Panc1 (cell line): ENCODE data around the gene TRAFD1. TPM values are rescaled to one million over a fixed set of nuclear protein-coding genes. Genes with fewer than 3 reads are reported as not detected.
A peak's percentile ranks its signal among the peaks of the same experiment; 100 is the strongest.

ENCODE experiments used
- ATAC-seq: fragments of 200-7000 bp; cut with Tn5 transposase; 2 replicates; pipeline ENCODE4 v1.9.1; 2020; ENCODE audit warnings: mild to moderate bottlenecking, moderate library complexity
- BruUV-seq: library from RNA; stranded (reverse); fragments of 400-500 nt; replicated peaks from 2 replicates; lab custom pipeline; 2021; lab: Mats Ljungman, UMichigan
- CTCF ChIA-PET: fragments of 300-600 bp; sonication (Branson Sonifier 250); formaldehyde crosslinking; loops from one replicate; lab custom pipeline; 2022; ENCODE audit warnings: antibody characterized with exemption; lab: Charles Lee
- POLR2A ChIA-PET: fragments of 300-600 bp; sonication (Branson Sonifier 250); formaldehyde crosslinking; loops from one replicate; lab custom pipeline; 2022; ENCODE audit warnings: antibody characterized with exemption; lab: Charles Lee
- DNase-seq: peaks from one replicate; pipeline ENCODE4 v3.0.0-alpha.2; 2010; ENCODE audit warnings: low read depth, low spot score
- H3K27ac ChIP-seq: 2 replicates; pipeline ENCODE4 v1.5.1; 2011; ENCODE audit warnings: mild to moderate bottlenecking, low read length, inconsistent platforms
- H3K27me3 ChIP-seq: fragments of 200-500 bp; sonication (Bioruptor generic); 2 replicates; pipeline ENCODE4 v1.6.0; 2014; ENCODE audit warnings: low read length, inconsistent platforms; ENCODE audit not compliant: control insufficient read depth, insufficient read depth
- H3K36me3 ChIP-seq: fragments of 200-500 bp; sonication (Bioruptor generic); 2 replicates; pipeline ENCODE4 v1.5.1; 2014; ENCODE audit warnings: inconsistent platforms, mild to moderate bottlenecking, low read length, moderate library complexity; ENCODE audit not compliant: control insufficient read depth, insufficient read depth
- H3K4me1 ChIP-seq: 2 replicates; pipeline ENCODE4 v1.5.1; 2011; ENCODE audit warnings: inconsistent platforms, mild to moderate bottlenecking, low read length, moderate library complexity; ENCODE audit not compliant: control insufficient read depth, insufficient read depth
- H3K4me3 ChIP-seq, 2 experiments: 2 replicates each; pipeline ENCODE4 v1.5.1; 2011 to 2012; ENCODE audit warnings: low read depth in 2 of 2, low read length in 2 of 2, mild to moderate bottlenecking in 2 of 2, inconsistent platforms in 1 of 2, moderate library complexity in 1 of 2
- H3K9me3 ChIP-seq: fragments of 200-500 bp; sonication (Bioruptor generic); 2 replicates; pipeline ENCODE4 v1.5.1; 2014; ENCODE audit warnings: low read depth, mild to moderate bottlenecking, inconsistent platforms, low read length, moderate library complexity; ENCODE audit not compliant: control insufficient read depth, insufficient read depth
- POLR2AphosphoS5 ChIP-seq: IDR thresholded peaks from 2 replicates; pipeline ENCODE4 v1.6.1; 2012; ENCODE audit warnings: mild to moderate bottlenecking, low read depth, low read length, moderate library complexity
- SIN3A ChIP-seq: IDR thresholded peaks from 2 replicates; pipeline ENCODE4 v1.6.1; 2012; ENCODE audit warnings: low read depth, mild to moderate bottlenecking, low read length, moderate library complexity, borderline replicate concordance; ENCODE audit not compliant: insufficient read depth
- TCF7L2 ChIP-seq: IDR thresholded peaks from 2 replicates; pipeline ENCODE4 v1.6.1; 2011; ENCODE audit warnings: mild to moderate bottlenecking, low read depth, low read length, inconsistent platforms
- in situ Hi-C: cut with HindIII; loops from 2 replicates; pipeline ENCODE4 v1.10.0; 2016; ENCODE audit warnings: low sequenced_read_pairs, low pct_unique_long_range_greater_than_20kb
- intact Hi-C: fragments of 100-400 bp; cut with micrococcal nuclease; formaldehyde crosslinking; loops from one replicate; pipeline ENCODE4 v1.10.0; 2022; ENCODE audit not compliant: unreplicated experiment
- total RNA-seq: library from RNA; stranded (reverse); gene quantifications from one replicate; pipeline ENCODE4 v1.2.1, GENCODE V29; 2021; ENCODE audit not compliant: unreplicated experiment
- TF ChIP-seq, protein P1 (sequence below): fragments of 450-650 bp; IDR thresholded peaks from 2 replicates; pipeline ENCODE4 v1.5.1; 2017; ENCODE audit warnings: mild to moderate bottlenecking
- TF ChIP-seq, protein P2 (sequence below), 2 experiments: IDR thresholded peaks; 2 replicates each; pipeline ENCODE4 v1.6.1; 2011 to 2012; ENCODE audit warnings: low read depth in 2 of 2, control low read depth in 1 of 2, low read length in 1 of 2, mild to moderate bottlenecking in 1 of 2, moderate library complexity in 1 of 2; ENCODE audit not compliant: insufficient read depth in 1 of 2

TRAFD1 gene
- total RNA-seq, 1 experiment from 2014 or later = 32.9 TPM

DNA sequence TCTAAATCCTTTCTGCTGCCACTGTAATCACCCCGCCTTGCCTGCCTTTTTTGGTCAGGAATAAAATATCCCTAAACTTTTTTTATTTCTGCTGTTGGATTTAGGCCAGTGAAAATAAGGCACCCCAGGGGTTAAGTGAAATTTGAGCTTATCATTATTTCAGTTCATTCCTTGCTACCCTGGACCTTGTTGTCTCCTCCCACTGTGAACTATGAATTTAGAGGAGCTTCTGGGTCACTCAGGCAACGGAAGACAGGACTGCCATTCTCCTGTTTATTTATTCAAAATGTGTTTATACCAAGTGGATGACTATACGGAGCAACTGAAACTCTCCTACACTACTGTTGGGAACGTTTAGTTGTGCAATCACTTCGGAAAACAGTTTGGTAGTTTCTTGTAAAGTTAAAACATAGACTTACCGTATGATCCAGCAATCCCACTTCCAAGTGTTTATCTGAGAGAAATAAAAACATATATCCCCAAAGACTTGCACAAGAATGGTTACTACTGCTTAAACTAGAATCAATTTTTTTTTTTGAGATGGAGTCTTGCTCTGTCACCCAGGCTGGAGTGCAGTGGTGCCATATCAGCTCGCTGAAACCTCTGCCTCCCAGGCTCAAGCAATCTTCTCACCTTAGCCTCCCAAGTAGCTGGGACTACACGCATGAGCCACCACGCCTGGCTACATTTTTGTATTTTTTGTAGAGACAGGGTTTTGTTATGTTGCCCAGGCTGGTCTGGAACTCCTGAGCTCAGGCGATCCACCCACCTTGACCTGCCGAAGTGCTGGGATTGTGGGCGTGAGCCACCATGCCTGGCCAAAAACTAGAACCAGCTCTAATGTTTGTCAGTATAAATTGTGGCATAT lies 2.3 kb upstream of the TRAFD1 start:
- no peaks in the 10 kb centered on the region for H3K9me3 ChIP-seq
- in situ Hi-C loops (no loop called here), intact Hi-C loops (no loop called here)
- no TSS peak for BruUV-seq
- no peaks in the 10 kb centered on the region for H3K27me3 ChIP-seq
- CTCF ChIA-PET = no interaction called here
- H3K4me1 ChIP-seq = peaks cover 24% of the 10 kb centered on the region
- no peak overlapping the region for H3K4me3 ChIP-seq
- ATAC-seq (no peak), DNase-seq (no peak)
- peak overlapping the region; percentile 3; the same call in 1 of the 2 replicates for H3K27ac ChIP-seq
- TF ChIP-seq POLR2AphosphoS5 = no peak
- TF ChIP-seq TCF7L2 = no peak
- no peak for TF ChIP-seq SIN3A
- TF ChIP-seq, protein P1, sequence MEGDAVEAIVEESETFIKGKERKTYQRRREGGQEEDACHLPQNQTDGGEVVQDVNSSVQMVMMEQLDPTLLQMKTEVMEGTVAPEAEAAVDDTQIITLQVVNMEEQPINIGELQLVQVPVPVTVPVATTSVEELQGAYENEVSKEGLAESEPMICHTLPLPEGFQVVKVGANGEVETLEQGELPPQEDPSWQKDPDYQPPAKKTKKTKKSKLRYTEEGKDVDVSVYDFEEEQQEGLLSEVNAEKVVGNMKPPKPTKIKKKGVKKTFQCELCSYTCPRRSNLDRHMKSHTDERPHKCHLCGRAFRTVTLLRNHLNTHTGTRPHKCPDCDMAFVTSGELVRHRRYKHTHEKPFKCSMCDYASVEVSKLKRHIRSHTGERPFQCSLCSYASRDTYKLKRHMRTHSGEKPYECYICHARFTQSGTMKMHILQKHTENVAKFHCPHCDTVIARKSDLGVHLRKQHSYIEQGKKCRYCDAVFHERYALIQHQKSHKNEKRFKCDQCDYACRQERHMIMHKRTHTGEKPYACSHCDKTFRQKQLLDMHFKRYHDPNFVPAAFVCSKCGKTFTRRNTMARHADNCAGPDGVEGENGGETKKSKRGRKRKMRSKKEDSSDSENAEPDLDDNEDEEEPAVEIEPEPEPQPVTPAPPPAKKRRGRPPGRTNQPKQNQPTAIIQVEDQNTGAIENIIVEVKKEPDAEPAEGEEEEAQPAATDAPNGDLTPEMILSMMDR = no peak
- TF ChIP-seq, protein P2, sequence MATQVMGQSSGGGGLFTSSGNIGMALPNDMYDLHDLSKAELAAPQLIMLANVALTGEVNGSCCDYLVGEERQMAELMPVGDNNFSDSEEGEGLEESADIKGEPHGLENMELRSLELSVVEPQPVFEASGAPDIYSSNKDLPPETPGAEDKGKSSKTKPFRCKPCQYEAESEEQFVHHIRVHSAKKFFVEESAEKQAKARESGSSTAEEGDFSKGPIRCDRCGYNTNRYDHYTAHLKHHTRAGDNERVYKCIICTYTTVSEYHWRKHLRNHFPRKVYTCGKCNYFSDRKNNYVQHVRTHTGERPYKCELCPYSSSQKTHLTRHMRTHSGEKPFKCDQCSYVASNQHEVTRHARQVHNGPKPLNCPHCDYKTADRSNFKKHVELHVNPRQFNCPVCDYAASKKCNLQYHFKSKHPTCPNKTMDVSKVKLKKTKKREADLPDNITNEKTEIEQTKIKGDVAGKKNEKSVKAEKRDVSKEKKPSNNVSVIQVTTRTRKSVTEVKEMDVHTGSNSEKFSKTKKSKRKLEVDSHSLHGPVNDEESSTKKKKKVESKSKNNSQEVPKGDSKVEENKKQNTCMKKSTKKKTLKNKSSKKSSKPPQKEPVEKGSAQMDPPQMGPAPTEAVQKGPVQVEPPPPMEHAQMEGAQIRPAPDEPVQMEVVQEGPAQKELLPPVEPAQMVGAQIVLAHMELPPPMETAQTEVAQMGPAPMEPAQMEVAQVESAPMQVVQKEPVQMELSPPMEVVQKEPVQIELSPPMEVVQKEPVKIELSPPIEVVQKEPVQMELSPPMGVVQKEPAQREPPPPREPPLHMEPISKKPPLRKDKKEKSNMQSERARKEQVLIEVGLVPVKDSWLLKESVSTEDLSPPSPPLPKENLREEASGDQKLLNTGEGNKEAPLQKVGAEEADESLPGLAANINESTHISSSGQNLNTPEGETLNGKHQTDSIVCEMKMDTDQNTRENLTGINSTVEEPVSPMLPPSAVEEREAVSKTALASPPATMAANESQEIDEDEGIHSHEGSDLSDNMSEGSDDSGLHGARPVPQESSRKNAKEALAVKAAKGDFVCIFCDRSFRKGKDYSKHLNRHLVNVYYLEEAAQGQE (IDR thresholded peaks at IDR 0.05; ENCODE audit: insufficient read depth in 1 of 2, low read depth in 2 of 2, low read length in 1 of 2) = no peak
- POLR2A ChIA-PET = interaction anchor here (0.8 kb wide), 1 partner anchor 11 kb away, joined by 4 read pairs; no protein-coding TSS in a partner anchor
- H3K36me3 ChIP-seq = no peaks in the 10 kb centered on the region

DNA sequence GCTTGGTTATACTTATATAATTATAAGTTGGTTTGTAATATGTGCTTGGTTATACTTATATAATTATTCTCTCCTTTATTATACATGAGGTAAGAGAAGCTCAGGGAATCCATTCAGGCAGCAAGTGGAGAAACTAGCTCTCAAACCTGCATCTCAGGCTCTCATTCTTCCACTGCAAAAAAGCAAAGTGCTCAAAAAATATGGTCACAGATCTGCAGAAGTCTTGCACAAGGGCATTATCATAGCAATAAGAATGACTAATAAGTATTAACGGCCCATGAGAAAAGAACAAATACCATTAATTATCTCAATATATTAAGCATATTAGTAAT lies 476 bp upstream of the TRAFD1 start:
- no TSS peak for BruUV-seq
- intact Hi-C loops (no loop called here), in situ Hi-C loops (no loop called here)
- ChIA-PET CTCF (no interaction called here), POLR2A (no interaction called here)
- no peak for TF ChIP-seq TCF7L2
- TF ChIP-seq, protein P1 = no peak
- TF ChIP-seq, protein P2 (IDR thresholded peaks at IDR 0.05; ENCODE audit: insufficient read depth in 1 of 2, low read depth in 2 of 2, low read length in 1 of 2) = no peak
- TF ChIP-seq POLR2AphosphoS5 = no peak
- TF ChIP-seq SIN3A = no peak
- Histone ChIP-seq H3K27ac (no peak overlapping the region), H3K4me3 (peak overlapping the region; percentile 78 to 85; a peak in 3 of 4 replicates), H3K4me1 (peaks cover 27% of the 10 kb centered on the region), H3K27me3 (no peaks in the 10 kb centered on the region), H3K36me3 (no peaks in the 10 kb centered on the region), H3K9me3 (no peaks in the 10 kb centered on the region)
- ATAC-seq = peak; percentile 9
- DNase-seq = no peak
